ENCODE data around the gene CHAF1A. TPM values are rescaled to one million over a fixed set of nuclear protein-coding genes. Genes with fewer than 3 reads are reported as not detected.

The CHAF1A gene
- total and polyA plus RNA-seq, 2 donors: 7.0 to 9.0 TPM

DNA sequence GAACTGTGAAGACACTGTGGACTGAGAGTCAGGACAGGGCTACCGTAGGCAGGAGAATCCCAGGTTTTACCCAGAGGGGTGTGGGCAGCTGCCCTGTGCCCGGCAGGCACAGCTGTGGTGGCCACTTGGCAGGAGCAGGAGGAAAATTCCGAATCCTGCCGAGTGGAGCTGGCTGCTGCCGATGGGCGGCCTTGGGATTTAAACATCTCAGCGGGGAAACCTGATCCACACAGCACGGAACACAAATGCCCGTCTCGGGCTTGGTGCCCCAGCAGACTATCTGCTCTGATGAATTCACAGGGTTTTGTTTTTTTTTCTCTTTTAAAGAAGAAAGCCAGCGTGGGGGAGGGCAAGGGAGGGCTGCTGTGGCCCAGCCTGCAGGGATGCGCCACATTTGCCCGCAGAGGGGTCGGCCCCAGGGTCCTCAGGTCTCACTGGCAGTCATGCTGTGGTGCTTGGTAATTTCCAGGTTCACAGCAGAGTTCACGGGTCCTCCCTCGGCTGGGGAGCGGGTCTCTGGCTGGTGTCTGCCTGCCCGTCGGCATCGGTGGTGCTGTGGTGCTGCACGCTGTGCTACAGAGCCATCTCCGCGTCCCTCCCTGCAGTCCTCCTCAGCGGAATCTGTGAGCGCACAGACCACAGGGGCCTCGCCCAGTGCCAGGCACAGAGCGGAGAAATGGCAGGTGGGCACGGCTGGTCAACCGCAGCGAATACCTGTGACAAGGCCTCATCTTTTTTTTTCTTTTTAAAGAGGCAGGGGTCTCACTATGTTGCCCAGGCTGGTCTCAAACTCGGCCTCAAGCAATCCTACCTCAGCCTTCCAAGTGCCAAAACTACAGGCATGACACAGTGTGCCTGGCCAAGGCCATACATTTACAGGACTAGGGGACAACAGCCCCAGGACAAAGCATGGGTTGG is 30.9 kb upstream of the CHAF1A start:
- Histone ChIP-seq H3K4me3 (ENCODE audit: low read depth, low read length) (no peak overlapping the region), H3K27ac (ENCODE audit: low read depth) (no peak overlapping the region), H3K4me1 (ENCODE audit: insufficient read depth) (peaks cover 5% of the 10 kb centered on the region), H3K36me3 (ENCODE audit: insufficient read depth) (no peaks in the 10 kb centered on the region)
- no peak for DNase-seq (ENCODE audit: extremely low spot score)
- 91% methylated on average over 31 of the region's 31 CpGs for WGBS

DNA sequence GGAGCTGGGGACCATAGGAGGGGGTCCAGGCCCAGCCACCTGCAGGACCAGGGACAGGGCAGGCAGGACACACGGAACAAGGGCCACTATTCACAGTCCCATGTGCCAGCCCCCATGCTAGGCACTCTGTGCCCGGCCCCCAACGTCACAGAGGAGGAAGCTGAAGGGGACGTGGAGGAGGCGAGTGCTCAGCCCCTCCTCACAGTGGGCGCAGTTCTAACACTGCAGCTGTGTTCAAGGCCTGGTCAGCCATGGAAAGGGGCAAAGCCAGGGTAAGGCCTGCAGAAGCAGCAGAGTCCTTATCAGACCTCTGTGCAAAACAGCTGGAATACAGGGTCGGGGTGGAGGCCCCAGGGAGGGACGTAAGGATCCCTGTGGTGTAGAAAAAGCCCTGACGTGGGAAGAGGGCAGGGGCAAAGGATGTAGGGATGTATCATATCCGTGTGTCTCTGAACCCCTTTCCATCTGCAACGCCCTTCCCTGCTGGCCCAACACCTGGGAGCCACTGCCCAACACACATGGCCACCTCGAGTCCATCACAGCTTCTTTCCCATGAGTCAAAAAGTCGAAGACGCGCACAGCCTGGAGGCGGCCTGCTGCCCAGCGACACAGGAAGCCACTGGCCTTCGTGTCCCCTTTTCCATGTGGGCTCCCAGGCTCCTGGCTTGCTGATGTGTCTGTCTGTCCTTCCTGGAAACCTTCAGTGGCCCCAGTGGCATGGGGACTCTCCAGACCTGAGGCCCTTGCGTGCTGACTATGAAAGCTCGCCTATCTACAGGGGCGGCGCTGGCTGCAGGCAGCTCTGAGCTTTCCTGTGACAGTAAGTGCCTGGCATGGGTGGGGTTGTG is 30.1 kb upstream of the CHAF1A start:
- H3K36me3 ChIP-seq (ENCODE audit: insufficient read depth): no peaks in the 10 kb centered on the region
- no peak overlapping the region for H3K4me3 ChIP-seq (ENCODE audit: low read depth, low read length)
- no peak for DNase-seq (ENCODE audit: extremely low spot score)
- 86% methylated on average over 22 of the region's 22 CpGs for WGBS
- H3K4me1 ChIP-seq (ENCODE audit: insufficient read depth): peaks cover 5% of the 10 kb centered on the region
- no peak overlapping the region for H3K27ac ChIP-seq (ENCODE audit: low read depth)

GRCh38 chr19:4373013-4373367 is 29.4 kb upstream of the CHAF1A start:
- WGBS: 89% methylated on average over 8 of the region's 8 CpGs
- no peak for DNase-seq (ENCODE audit: extremely low spot score)
- Histone ChIP-seq H3K4me1 (ENCODE audit: insufficient read depth) (peaks cover 5% of the 10 kb centered on the region), H3K36me3 (ENCODE audit: insufficient read depth) (no peaks in the 10 kb centered on the region), H3K27ac (ENCODE audit: low read depth) (no peak overlapping the region), H3K4me3 (ENCODE audit: low read depth, low read length) (no peak overlapping the region)

- Histone ChIP-seq H3K4me1 (ENCODE audit: insufficient read depth) (peaks cover 5% of the 10 kb centered on the region), H3K4me3 (ENCODE audit: low read depth, low read length) (no peak overlapping the region), H3K36me3 (ENCODE audit: insufficient read depth) (no peaks in the 10 kb centered on the region), H3K27ac (ENCODE audit: low read depth) (peak overlapping the region; percentile 93)
- 57% methylated on average over 25 of the region's 25 CpGs for WGBS
- DNase-seq (ENCODE audit: extremely low spot score): no peak
Observed at GRCh38 chr19:4373601-4374497, 28.6 kb upstream of the CHAF1A start.

GRCh38 chr19:4374498-4375163 is 27.8 kb upstream of the CHAF1A start:
- DNase-seq (ENCODE audit: extremely low spot score): no peak
- Histone ChIP-seq H3K4me1 (ENCODE audit: insufficient read depth) (peaks cover 5% of the 10 kb centered on the region), H3K4me3 (ENCODE audit: low read depth, low read length) (no peak overlapping the region), H3K27ac (ENCODE audit: low read depth) (peak overlapping the region; percentile 93), H3K36me3 (ENCODE audit: insufficient read depth) (no peaks in the 10 kb centered on the region)
- WGBS: 48% methylated on average over 27 of the region's 27 CpGs

DNA sequence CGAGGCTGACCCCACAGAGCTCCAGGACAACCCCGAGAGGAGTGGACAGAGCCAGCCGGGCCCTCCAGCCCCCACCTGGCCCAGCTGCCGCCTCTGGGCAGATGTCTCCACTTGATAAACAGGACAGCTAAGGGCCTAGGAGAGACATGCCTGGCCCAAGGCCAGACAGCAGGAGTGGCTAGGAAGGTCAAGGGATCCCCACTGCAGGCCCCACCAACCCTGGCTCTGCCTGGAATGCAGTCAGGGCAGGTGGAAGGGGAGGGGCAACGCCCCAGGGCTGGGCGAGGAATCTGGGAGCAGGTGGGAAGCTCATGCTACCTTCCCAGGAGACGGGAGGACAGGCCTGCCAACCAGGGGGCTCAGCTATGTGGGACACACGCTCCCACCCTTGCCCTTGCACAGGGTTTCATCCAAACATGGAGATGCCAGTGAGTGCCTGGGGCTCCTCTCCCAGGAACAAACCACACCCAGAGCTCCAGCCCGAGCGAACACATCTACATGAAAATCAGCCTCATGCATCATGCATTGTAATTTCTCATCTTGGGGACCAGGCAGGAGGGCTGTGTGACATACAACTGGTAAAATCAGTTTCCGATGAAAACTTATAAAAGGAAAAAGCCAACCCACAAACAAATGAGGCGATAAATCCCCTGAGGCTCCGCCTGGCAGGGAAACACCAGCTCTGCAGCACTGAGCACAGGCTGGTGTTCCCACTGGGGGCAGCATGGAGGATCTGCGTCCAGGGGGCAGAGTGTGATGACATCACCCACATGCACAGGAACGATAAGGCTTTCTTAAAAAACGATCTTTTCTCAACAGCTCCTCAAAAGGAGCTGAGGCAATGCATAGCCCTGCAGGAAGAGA is 27.0 kb upstream of the CHAF1A start:
- Histone ChIP-seq H3K36me3 (ENCODE audit: insufficient read depth) (no peaks in the 10 kb centered on the region), H3K4me3 (ENCODE audit: low read depth, low read length) (no peak overlapping the region), H3K27ac (ENCODE audit: low read depth) (peak overlapping the region; percentile 93), H3K4me1 (ENCODE audit: insufficient read depth) (peaks cover 5% of the 10 kb centered on the region)
- WGBS: 28% methylated on average over 16 of the region's 16 CpGs
- no peak for DNase-seq (ENCODE audit: extremely low spot score)

DNA sequence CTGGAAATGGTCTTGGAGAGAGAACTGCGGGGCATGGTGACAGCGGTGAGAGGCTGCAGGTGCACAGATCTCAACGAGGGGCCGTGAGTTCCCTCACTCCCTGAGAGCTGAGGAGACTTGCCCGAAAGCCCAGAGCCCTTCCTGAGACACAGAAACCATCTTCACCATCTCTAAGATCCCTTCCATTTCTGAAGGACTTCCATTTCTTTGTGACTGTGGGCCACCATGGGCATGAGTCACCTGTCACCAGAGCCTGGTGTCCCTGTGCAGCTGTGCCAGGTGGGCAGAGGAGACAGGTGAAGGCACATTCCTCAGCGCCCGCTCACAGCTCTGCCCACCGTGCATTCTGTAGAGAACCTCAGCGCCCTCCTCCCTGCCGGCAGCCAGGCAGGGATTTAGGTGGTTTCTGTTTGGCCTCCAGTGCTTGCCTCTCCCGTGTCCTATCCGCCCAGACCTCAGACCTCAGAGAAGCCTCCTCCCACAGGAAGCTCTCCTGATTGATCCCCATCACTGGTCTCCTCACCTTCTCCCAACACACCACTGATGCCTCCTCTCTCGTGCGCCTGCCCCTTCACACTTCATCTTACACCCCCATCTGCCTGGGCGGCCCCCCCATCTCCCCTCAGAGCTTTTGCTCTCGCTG is 26.3 kb upstream of the CHAF1A start:
- no peaks in the 10 kb centered on the region for H3K36me3 ChIP-seq (ENCODE audit: insufficient read depth)
- 56% methylated on average over 16 of the region's 16 CpGs for WGBS
- H3K4me3 ChIP-seq (ENCODE audit: low read depth, low read length): no peak overlapping the region
- peaks cover 5% of the 10 kb centered on the region for H3K4me1 ChIP-seq (ENCODE audit: insufficient read depth)
- DNase-seq (ENCODE audit: extremely low spot score): no peak
- no peak overlapping the region for H3K27ac ChIP-seq (ENCODE audit: low read depth)

GRCh38 chr19:4376671-4376990 is 25.8 kb upstream of the CHAF1A start:
- no peak for DNase-seq (ENCODE audit: extremely low spot score)
- peaks cover 5% of the 10 kb centered on the region for H3K4me1 ChIP-seq (ENCODE audit: insufficient read depth)
- H3K27ac ChIP-seq (ENCODE audit: low read depth): no peak overlapping the region
- H3K4me3 ChIP-seq (ENCODE audit: low read depth, low read length): no peak overlapping the region
- 56% methylated on average over 10 of the region's 10 CpGs for WGBS
- no peaks in the 10 kb centered on the region for H3K36me3 ChIP-seq (ENCODE audit: insufficient read depth)

DNA sequence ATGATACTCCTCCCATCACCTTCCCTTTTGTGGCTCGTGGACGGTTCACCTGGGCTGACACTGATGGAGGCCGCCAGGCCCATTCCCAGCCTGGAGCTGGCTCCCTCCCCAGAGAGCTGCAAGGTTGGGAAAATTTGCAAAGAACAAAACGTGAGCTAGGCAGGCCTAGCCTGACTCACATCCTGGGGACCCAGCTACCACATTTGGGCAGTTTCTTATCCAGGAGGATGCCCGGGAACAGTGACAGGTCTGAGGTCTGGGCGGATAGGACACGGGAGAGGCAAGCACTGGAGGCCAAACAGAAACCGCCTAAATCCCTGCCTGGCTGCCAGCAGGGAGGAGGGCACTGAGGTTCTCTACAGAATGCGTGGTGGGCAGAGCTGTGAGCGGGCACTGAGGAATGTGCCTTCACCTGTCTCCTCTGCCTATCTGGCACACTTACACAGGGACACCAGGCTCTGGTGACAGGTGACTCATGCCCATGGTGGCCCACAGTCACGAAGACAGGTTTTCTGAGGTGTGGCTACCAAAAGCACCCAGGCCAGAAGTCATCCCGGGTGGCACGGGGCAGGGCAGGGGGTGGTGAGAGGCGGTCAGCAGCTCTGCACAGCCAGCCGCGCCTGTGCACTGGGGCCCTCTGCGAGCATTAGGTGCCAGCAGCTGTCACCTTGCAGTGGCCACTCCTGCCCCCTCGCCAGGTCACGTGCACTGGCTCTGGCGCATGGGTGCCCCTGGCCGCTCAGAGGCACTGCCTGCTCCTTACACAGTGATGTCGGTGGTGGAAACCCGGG is 25.3 kb upstream of the CHAF1A start:
- H3K4me1 ChIP-seq (ENCODE audit: insufficient read depth): peaks cover 5% of the 10 kb centered on the region
- no peak for DNase-seq (ENCODE audit: extremely low spot score)
- 76% methylated on average over 23 of the region's 23 CpGs for WGBS
- H3K27ac ChIP-seq (ENCODE audit: low read depth): no peak overlapping the region
- H3K36me3 ChIP-seq (ENCODE audit: insufficient read depth): no peaks in the 10 kb centered on the region
- H3K4me3 ChIP-seq (ENCODE audit: low read depth, low read length): no peak overlapping the region

GRCh38 chr19:4378886-4379285 is 23.6 kb upstream of the CHAF1A start:
- Histone ChIP-seq H3K27ac (ENCODE audit: low read depth) (no peak overlapping the region), H3K36me3 (ENCODE audit: insufficient read depth) (no peaks in the 10 kb centered on the region), H3K4me3 (ENCODE audit: low read depth, low read length) (no peak overlapping the region), H3K4me1 (ENCODE audit: insufficient read depth) (peaks cover 3% of the 10 kb centered on the region)
- DNase-seq (ENCODE audit: extremely low spot score): no peak
- WGBS: 92% methylated on average over 11 of the region's 11 CpGs

DNA sequence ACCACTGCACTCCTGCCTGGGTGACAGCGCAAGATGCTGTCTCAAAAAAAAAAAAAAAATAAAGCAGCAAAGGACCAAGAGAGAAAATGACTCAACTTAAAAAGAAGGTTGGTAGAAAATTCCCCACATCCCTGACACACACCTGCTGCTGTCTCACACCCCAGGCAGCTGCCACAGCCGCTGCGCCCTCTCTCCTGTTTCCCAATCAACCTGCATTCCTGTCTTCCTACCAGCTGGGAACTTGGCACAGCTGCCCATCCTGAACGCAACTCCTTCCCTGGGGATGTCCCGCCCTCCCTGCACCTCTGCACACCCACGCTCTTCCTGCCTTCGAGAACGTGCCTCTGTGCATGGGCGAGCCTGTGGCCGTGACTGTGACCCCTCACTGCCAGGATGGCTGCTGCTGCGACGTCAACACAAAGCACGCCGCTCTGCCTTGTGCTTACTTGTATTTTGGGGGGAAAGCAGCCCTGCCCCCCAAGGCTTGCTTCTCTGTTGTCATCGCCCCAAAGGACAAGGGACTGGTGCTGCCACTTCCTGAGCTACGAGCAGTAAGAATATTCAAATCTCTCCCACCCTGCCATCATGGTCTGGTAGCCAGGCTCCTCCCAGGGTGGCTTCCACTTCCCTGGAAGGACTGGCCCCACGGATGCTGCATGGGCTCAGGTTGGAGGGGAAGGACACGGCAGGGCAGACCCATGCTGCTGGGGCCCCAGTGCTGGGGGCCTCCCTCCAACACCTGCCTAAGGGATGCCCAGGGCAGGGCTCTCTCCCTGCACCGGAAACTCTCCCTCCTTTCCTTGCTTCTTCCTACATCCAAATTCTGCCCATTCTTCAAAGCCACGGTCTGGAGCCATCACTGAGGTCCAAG is 22.8 kb upstream of the CHAF1A start:
- Histone ChIP-seq H3K36me3 (ENCODE audit: insufficient read depth) (no peaks in the 10 kb centered on the region), H3K27ac (ENCODE audit: low read depth) (peak overlapping the region; percentile 33), H3K4me1 (ENCODE audit: insufficient read depth) (peaks cover 1% of the 10 kb centered on the region), H3K4me3 (ENCODE audit: low read depth, low read length) (no peak overlapping the region)
- no peak for DNase-seq (ENCODE audit: extremely low spot score)
- 69% methylated on average over 20 of the region's 20 CpGs for WGBS
